ENCODE results near the gene SWI5.

Gene SWI5

GRCh38 chr9:128252317-128253139 is 23.5 kb upstream of the SWI5 start:
- no peak for DNase-seq

- no peak for DNase-seq
These were observed 22.7 kb upstream of the SWI5 start for GRCh38 chr9:128253140-128253990.

DNA sequence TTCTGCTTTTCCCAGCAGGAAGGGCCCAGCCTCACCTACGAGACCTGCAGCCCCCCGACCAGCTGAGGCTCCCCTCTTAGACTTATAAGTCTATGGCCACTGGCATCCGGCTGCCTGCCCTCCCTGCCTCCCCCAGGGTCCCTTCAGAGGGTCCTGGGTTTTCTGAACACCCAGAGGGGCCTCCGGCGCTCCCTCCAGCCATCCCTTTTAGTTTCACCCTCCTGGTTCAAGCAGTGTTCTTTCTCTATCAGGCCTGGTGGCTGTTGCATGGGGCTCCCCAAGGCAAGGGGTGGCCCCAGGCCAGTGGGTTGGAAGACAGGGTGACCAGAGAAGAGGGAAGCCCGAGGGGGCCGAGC is 22.1 kb upstream of the SWI5 start:
- no peak for DNase-seq

- no peak for DNase-seq
These were observed 21.7 kb upstream of the SWI5 start for GRCh38 chr9:128254362-128254761.

GRCh38 chr9:128254855-128255759 is 21.0 kb upstream of the SWI5 start:
- DNase-seq, result peak; percentile 74

DNA sequence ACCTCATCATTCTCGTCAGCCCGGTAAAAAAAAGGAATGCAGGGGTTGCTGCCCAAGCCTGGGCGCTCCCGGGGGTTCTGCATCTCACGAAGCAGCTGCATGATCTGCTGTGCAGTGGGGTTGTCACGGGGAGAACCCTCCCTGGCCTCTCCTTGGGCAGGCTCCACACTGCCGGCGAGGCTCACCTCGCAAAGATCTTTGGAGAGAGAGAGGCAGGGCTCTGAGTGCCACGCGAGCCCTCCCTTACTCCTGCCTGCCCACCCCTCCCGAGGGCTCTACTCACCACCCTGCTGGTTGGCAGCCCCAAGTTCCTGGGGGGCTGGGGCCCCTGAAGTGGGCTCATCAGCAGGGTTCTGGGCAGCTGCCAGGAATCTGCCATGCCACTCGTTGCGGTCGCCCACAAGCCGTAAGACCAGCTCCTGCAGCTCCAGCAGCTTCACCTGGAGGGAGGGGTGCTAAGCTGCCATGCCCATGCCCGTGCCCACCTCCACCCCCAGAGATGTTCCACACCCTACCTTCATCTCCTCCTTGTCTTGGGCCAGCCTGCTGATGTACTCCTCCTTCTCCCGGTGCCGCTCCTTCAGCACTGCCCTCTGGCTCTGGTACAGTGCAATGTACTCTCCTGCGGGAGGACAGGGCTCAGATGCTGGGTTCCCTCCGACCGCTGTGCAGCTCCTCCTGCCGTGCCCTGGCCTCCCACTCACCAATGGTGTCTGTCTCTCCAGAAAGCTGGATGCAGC is 18.8 kb upstream of the SWI5 start:
- DNase-seq, result no peak

- DNase-seq, result no peak
These were observed 18.2 kb upstream of the SWI5 start for GRCh38 chr9:128257907-128258306.

- no peak for DNase-seq
These were observed 17.8 kb upstream of the SWI5 start for GRCh38 chr9:128258326-128258725.

GRCh38 chr9:128259156-128259555 is 16.9 kb upstream of the SWI5 start:
- DNase-seq, result no peak

DNA sequence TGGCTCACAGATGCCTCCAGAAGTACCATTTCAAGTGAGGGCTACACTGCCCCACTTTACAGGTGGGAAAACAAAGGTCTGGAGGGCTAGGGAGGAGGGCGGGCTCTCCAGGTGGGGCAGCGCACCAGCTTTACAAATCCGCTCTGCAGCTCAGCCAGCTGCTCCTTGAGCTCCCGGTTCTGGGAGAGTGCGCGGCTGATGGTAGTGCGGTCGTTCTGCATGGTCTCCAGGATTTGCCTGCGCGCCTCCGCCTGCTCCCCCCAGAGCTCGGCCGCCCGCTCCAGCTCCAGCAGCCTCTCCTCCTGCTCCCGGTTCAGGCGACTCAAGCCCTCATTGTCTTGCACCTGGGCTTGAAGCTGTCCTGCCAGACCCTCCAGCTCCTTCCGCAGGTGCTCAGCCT is 15.7 kb upstream of the SWI5 start:
- no peak for DNase-seq

DNA sequence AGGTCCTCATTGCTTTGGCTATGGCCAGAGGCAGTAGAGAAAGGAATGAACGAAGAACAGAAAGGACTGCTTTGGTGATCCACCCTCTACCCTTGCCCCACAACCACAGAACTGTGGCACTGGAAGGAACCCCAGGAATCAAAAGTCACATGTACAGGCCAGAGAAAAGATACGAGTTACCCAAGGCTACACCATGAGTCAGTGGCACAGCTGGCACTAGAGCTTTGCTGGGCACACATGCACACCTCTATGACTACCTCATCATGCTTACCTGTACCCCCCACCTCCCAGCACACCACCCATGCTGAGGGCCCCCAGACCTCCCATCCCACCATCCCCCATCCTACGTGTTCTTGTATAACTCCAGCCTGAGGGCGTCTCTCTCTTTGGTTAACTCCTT is 13.4 kb upstream of the SWI5 start:
- no peak for DNase-seq

DNA sequence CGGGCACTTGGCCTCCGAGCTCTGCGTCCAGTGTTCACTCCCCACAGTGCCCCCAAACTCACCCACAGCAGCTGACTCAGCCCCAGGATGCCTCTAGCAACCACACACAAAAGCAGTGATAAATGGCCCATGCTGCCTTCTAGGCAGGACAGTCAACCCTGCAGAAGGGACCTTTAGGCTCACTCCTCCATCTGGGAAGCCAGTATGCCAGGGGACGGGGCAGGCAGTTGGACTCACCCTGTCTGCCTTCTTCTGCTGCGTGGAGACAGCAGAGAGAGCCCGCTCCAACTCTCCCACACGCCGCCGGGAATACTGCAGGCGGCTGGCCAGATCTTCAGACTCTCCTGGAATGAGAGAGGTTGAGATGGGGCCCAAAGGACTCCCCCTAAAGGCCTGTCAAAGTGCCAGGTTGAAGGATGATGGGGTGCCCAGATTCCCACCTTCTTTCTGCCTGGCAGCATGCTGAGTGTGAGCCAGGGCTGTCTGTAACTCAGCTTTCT is 10.7 kb upstream of the SWI5 start:
- DNase-seq, result no peak

DNA sequence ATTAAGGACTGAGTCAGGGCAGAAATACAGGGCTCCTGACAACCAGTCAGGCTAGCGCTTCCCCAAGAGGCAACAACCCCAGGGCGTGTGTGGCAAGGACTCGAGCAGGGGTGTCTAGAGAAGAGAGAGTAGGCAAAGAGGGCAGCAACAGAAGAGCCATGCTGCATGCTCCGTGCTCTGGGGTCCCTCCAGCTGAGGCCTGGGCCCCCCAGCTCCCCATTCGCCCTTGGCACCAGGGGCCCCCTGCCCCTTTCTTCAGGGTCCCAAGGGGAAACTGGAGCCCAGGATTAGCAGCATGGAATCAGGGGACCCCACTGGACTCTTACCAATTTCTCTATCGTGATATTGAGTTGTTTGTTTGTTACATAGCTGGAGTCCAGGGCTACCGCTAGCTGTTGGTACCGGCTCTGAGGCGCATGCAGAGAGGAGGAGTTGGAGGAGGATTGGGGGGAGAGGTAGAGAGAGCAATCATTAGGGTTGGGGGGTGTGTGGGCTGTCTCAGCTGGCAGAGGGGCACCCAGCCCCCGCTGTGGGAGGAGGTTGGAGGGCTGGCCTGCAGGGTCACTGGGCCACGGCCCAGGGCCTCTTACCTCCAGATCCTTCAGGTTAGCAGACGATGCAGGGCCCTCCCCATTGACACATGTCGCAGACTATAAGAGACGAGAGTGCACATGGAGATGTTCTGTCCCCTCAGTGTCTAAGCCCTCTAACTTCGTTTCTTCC is 9.0 kb upstream of the SWI5 start:
- no peak for DNase-seq

- no peak for DNase-seq
These were observed 5.0 kb upstream of the SWI5 start for GRCh38 chr9:128271112-128271511.

DNA sequence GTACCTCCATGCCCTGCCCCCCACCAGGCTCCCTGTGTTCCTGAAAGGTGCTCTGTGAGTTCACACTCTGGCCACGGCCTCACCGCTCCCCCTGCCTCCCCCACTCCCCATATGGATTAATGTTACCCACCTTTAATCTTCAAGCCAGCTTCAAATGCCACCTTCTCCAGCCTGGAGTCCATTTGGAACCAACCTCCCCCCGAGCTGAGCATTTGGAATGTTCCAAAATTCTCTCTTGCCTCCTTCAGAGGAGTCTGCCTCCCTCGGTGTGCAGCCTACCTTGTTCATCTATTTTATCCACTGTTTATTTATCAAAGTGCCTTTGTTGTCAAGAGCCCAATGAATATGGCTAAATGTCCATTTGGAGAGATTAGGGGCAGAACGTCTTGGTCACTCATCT is 4.6 kb upstream of the SWI5 start:
- DNase-seq, result no peak

GRCh38 chr9:128274245-128274644 is 1.8 kb upstream of the SWI5 start:
- DNase-seq, result no peak

GRCh38 chr9:128275198-128276007 is 673 bp upstream of the SWI5 start, which contains the start of gene GOLGA2:
Gene GOLGA2 (minus strand): TSS chr9:128276007. CDS start chr9:128275976, 31 bp downstream.
- no peak for DNase-seq

GRCh38 chr9:128276574-128277270 is 646 bp downstream of the SWI5 start:
- DNase-seq, result no peak

Measured in RPMI8226 (cell line).